NCI-H526 (cell line): ENCODE measurements around the gene HS6ST3.

ENCODE experiments used
- DNase-seq, 2 experiments: peaks; one replicate each; lab custom pipeline; 2025; lab: John Stamatoyannopoulos, UW

HS6ST3 gene

GRCh38 chr13:96792736-96793403, 703.0 kb downstream of the HS6ST3 start:
- no peak for DNase-seq

DNA sequence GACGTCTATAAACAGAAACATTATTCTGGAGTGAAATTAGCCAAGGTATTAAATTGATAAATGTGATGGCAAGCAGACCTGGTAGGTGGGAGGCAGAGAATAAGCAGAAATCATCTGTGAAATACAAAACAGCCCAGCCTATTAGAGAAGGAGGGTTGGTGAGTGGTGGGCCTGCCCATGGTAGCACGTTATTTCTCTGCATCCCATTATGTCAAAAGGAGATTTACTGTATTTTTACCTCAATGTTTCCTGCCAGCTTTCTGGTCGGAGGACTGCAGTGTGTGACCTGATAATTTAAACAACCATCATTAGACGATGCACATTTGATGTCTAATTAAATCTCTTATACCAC, 703.5 kb downstream of the HS6ST3 start:
- no peak for DNase-seq

- no peak for DNase-seq
Measured at GRCh38 chr13:96794669-96795068, 704.8 kb downstream of the HS6ST3 start.

- DNase-seq = no peak
Measured at GRCh38 chr13:96795670-96796069, 705.8 kb downstream of the HS6ST3 start.

- DNase-seq = no peak
Measured at GRCh38 chr13:96796091-96796633, 706.3 kb downstream of the HS6ST3 start.

GRCh38 chr13:96797136-96797535, 707.2 kb downstream of the HS6ST3 start:
- DNase-seq = no peak

DNA sequence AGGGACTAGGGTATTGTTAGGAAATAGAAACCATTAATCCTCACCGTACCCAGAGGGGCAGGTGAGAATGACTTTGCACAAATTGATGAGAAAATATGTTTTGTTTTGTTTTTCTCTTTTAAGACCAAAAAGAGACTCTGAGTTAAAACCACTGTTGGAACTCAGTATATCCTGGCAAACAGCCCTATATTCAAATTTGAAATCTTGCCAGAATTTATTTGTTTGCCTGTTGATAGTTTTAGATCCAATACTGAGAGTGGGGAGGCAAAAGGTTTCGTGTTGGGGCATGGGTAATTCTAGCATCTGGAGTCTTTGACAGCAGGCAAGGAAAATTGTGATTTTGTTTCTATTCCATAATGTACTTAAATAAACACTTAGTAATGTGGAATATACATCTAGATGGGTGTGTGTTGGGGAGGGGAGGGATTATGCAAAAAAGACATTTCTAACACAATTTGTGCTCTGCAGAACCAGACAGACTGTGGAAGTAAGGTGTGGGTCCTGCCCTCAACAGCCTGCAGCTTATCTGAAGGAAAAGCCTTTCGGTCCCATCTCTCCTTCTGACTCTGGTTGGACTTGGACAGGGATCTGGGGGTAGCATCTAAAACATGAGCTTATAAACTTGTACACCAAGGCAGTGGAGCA, 713.7 kb downstream of the HS6ST3 start:
- DNase-seq = no peak

DNA sequence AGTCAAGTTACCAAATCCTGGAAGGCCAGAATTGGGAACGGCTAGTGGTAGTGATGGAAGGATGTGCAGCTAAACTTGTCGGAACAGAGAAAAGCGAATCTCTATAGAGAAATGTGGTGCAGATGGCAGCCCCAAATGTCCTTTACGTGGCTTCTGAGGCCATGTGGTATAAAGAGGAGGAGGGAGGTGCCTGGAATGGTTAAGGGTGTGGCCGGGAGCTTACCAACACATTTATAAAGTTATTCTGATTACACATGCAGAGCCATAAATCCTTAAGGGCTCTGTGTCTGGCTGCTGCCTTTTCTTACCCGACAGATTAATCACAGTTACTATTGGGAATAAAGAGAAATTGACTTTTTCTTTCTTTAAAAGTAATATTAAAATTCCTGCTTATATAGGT, 714.3 kb downstream of the HS6ST3 start:
- no peak for DNase-seq

DNA sequence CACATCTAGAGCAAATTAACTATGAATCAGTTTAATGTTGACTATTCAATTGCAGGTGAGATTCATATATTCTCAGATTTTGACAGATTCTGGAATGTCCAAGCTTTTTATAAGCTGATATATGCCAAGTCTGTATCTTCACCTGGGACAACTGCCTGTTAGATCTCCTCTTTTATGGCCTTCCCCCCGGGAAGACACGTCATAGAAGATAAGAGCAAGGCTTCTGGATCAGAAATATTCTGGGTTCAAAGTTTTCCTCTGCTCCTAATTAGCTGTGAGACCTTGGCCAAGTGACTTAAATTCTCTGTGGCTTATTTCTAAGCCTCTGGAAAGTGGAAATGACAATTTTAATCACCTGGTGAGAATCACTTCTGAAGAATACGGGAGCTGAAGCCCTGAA, 716.8 kb downstream of the HS6ST3 start:
- DNase-seq = no peak

DNA sequence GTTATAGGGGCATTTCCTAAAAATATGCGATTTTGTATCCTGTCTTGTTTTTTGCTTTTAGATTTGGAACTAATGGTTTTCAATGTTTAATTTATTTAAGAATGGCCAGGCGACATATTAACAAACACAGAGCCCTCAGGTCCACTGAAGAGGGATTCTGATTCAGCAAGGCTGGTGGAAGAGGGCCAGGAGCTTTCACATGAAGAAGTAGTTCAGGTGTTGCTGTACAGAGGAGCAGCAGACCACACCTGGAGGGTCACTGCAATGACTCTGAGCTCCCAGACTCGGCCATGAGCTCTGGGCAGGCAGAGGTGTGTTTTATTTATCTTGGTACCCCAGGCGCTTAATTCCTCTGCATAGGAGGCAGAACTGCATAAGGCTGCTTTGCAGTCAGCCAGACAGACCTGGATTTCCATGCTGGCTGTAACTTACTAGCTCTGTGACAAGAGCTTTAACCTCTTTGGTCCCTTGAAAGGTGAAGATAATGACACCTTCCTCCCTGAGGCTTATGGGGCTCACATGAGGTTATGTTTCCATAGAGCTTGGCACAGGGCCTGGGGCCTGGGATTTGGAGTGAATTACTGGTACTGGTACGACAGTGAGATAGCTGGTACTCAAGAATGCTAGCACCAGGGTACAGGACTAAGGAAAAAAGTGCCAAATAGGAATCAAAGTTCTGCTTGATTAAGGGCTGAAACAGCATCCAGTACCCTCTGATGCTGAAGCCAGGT, 719.6 kb downstream of the HS6ST3 start:
- DNase-seq = no peak

DNA sequence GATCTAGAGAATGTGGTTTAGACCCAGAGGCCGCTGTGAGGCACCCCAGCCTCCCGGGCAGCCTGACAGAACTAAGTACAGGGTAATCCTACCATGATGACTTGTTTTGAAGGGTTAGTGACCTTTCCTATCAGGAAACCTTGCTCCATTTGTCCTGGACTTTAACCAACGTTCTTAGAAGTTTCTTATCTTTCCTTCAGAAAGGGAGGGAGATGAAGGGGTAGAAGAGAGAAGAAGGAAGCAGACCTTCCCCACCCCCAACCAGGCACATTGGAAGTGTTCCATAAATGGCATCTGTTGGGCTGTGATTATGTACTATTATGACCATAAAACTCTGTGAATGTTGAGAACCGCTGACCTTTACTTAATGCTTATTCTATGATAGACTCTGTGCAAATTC, 720.2 kb downstream of the HS6ST3 start:
- DNase-seq = no peak

- no peak for DNase-seq
Measured at GRCh38 chr13:96811049-96811448, 721.1 kb downstream of the HS6ST3 start.

DNA sequence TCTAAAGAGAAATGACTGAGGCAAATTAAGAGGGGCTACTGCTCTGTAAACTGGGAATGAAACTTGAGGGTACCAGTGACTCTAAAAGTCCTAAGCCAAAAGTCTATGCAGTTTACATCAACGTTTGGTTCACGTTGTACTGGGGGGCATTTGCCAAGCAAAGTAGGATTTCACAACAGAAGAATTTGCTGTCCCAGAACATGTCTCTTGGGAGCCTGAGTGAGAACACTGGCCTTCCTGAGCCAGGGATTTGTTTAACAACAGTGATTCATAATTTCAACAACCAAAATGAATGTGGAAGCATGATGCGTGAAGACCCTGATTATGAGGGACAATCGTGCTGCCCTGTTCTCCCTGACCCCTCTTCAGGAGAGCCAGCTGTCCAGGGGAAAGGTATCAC, 726.4 kb downstream of the HS6ST3 start:
- no peak for DNase-seq

GRCh38 chr13:96816874-96817273, 727.0 kb downstream of the HS6ST3 start:
- DNase-seq = no peak

DNA sequence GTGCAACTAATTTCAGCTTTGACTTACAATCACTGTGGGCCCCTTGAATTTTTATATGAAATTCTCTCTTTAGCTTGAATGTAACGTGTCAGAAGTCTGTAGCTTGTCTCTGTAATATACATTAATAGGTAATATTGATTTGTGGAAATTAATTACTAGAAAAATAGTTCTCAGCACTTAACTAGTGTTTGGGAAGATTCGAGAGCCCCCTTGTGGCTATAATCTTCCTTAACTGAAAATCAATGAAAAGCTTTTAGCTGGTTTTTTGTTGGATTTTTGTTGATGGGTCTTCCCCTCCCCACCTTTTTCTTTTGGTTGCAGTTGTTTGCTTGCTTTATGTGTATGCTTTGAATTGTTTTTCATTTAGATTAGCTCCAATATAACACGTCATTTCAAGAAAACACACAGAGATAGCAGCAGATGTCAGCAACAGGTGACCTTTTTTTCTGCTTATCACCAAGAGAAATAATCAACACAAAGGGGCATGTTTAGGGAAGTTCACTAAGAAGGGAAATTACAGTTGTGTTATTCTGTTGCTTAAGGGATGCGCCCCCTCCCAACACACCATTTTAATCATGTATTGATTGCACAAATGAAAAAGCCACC, 727.5 kb downstream of the HS6ST3 start:
- peak; percentile 30 to 74 for DNase-seq

DNA sequence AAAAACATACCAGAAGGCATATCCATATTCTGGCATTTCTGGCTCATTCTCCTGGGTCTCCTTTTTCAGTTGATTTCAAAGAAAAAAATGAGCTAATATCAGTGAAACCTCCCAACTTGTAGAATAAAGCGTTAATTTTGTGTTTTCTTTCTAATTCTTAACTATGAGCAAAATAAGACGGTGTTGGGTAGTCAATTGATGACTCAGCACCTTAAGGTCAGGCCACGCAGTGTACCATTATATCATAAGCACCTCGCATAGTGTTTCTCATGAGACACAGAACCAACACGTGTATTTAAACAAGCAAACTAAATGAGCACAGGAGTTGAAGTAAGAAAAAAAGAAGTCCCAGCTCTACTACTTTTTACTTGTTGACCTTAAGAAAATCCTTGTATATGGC, 729.5 kb downstream of the HS6ST3 start:
- no peak for DNase-seq

GRCh38 chr13:96821381-96821780, 731.5 kb downstream of the HS6ST3 start:
- DNase-seq = no peak

DNA sequence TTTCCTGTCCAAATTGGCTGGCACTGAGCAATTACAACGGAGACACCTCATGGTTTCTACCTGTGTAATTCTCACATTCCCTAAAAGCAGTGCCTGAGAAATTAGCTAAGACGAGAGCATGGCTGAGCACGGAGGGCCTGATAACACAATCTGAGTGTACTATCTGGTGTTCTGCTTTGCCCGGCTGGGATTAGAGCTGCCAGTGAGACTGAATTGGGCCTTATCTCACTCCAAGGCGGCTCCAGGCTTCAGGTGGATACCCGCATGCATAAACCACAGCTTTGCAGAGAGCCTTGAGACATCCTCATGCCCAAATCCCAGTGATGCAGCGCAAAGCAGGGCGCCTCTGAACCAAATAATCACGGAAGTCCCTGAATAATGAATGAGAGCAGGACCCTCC, 732.1 kb downstream of the HS6ST3 start:
- no peak for DNase-seq

DNA sequence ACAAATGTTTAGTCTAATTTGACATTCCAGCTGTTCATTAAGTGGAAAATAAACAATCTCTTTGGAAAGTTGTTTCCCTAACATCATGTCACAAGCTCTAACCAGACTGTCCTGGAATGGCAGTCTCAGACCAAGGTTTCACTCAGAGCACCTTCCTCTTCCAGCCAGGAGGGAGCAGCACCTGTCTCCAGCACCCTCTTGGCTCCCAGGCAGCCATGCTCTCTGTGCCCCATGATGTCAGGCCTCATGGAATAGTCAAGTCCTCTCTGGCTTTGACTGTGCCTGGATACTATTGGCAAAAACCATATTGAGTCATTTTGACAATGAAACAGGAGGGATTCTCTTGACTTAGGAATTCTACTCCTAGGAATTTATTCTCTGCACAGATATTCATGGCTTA, 733.0 kb downstream of the HS6ST3 start:
- peak; percentile 72 to 86 for DNase-seq

DNA sequence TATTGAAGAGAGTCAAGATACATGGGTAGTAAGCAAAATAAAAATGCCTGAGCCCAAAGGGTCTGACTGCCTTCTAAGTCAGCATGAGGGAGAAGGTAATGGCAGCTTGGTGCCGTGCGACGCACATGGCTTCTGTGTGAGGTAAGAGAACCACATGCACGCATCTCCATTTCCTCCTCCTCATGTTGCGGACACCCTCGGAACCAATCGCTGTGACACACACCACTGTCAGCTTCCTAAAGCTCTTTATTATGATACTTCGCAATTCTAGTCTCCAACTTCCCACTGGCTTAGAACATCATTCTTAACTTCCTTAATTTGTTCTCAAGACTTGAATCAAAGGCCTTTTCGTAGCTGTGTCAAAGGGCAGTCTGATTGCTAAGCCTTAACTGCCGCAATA, 734.2 kb downstream of the HS6ST3 start:
- no peak for DNase-seq

DNA sequence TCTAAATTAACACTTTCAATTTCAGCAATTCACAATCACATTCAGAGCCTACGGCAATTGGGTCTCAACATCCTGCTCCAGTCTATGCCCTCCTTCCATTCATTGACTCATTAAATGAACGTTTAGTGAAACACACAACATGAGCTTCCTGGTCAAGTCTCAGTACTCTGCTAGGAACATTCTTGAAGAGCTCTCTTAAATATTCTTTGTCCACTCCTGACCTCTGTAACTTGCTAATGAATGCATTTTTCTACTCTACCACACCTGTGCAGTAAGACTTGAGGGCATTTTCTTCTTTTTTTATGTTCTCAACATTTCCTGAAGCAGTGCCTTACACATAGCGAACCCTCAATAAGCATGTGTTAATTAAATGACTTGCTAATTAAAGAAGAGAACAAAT, 735.7 kb downstream of the HS6ST3 start:
- no peak for DNase-seq

- DNase-seq = no peak
Measured at GRCh38 chr13:96834626-96835025, 744.7 kb downstream of the HS6ST3 start.

DNA sequence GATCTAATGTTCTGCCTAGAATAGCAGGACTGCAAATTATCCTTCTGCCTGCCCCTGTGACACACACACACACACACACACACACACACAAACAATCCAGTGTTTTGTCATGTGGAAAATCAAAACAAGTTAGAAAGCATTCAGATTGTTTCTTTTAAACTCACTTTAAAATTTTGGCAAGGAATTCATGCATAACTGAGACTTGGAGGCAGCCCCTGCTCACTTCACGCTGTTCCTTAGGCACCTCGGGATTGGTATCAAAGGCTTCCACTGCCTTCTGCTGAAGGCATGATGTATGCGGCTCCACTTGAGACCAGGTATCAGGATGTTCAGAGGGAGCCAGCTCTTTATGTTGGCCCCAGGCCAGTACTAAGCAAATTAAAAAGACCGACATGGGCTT, 745.6 kb downstream of the HS6ST3 start:
- DNase-seq = no peak
